GM12801 (cell line): ENCODE results near the gene SYNM.

ENCODE experiments used
- CTCF ChIP-seq: IDR thresholded peaks from one replicate; pipeline ENCODE4 v1.5.1; 2011; ENCODE audit warnings: control low read depth; ENCODE audit not compliant: insufficient read length; ENCODE audit errors: extremely low read depth

SYNM gene

GRCh38 chr15:99098991-99099390 is 5.9 kb upstream of the SYNM start:
- no peak for TF ChIP-seq CTCF

GRCh38 chr15:99099661-99100060 is 5.2 kb upstream of the SYNM start:
- TF ChIP-seq CTCF, result no peak

GRCh38 chr15:99100245-99101173 is 4.4 kb upstream of the SYNM start:
- no peak for TF ChIP-seq CTCF

GRCh38 chr15:99101501-99101900 is 3.4 kb upstream of the SYNM start:
- no peak for TF ChIP-seq CTCF

- TF ChIP-seq CTCF, result no peak
These were observed 2.3 kb upstream of the SYNM start for GRCh38 chr15:99102332-99103235.

- TF ChIP-seq CTCF, result no peak
These were observed 1.6 kb upstream of the SYNM start for GRCh38 chr15:99103279-99103678.
